Measurements from ENCODE around the gene DPP3. TPM values are rescaled to one million over a fixed set of nuclear protein-coding genes. Genes with fewer than 3 reads are reported as not detected.

The DPP3 gene
- total RNA-seq, 1 donor = 35.8 TPM

DNA sequence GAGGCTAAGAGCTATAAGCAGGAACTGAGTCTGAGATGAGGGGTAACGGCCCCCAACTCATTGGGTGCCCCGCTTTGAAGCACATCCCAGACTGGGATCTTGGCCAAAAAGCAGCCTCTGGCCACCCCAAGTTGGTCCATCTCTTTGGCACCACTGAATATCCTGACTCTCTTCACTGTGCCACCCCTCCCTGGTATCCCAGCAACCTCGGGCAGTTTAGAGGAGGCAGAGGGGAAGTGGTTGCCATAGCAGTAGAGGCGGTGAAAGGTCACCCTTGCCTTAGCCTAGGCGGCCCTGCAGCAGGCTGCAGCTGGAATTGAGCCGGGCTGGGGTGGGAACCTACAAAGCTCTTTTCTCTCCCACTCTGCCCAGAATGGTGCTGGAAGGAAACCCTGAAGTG is 12.5 kb upstream of the DPP3 start:
- H3K36me3 ChIP-seq (ENCODE audit: insufficient read depth, low read length) = no peaks in the 10 kb centered on the region
- H3K27me3 ChIP-seq (ENCODE audit: insufficient read depth, low read length) = no peaks in the 10 kb centered on the region
- no peaks in the 10 kb centered on the region for H4K20me1 ChIP-seq (ENCODE audit: insufficient read depth, low read length)
- no peak overlapping the region for H2AFZ ChIP-seq (ENCODE audit: low read length)
- TF ChIP-seq, protein P1, sequence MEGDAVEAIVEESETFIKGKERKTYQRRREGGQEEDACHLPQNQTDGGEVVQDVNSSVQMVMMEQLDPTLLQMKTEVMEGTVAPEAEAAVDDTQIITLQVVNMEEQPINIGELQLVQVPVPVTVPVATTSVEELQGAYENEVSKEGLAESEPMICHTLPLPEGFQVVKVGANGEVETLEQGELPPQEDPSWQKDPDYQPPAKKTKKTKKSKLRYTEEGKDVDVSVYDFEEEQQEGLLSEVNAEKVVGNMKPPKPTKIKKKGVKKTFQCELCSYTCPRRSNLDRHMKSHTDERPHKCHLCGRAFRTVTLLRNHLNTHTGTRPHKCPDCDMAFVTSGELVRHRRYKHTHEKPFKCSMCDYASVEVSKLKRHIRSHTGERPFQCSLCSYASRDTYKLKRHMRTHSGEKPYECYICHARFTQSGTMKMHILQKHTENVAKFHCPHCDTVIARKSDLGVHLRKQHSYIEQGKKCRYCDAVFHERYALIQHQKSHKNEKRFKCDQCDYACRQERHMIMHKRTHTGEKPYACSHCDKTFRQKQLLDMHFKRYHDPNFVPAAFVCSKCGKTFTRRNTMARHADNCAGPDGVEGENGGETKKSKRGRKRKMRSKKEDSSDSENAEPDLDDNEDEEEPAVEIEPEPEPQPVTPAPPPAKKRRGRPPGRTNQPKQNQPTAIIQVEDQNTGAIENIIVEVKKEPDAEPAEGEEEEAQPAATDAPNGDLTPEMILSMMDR (IDR thresholded peaks at IDR 0.05; ENCODE audit: extremely low read depth, low read depth, low read length) = no peak
- no peak overlapping the region for H3K27ac ChIP-seq (ENCODE audit: low read depth, low read length)
- H3K9me3 ChIP-seq (ENCODE audit: low read depth, low read length) = no peaks in the 10 kb centered on the region
- DNase-seq (ENCODE audit: insufficient read length, low spot score, missing footprints) = peak; percentile 80
- H3K4me2 ChIP-seq (ENCODE audit: insufficient read depth, low read length) = peak overlapping the region; percentile 94
- H3K4me3 ChIP-seq (ENCODE audit: insufficient read depth, low read length) = peak overlapping the region; percentile 82
- H3K4me1 ChIP-seq (ENCODE audit: insufficient read depth, low read length) = peaks cover 6% of the 10 kb centered on the region
- H3K79me2 ChIP-seq (ENCODE audit: insufficient read depth, low read length) = peaks cover 6% of the 10 kb centered on the region

DNA sequence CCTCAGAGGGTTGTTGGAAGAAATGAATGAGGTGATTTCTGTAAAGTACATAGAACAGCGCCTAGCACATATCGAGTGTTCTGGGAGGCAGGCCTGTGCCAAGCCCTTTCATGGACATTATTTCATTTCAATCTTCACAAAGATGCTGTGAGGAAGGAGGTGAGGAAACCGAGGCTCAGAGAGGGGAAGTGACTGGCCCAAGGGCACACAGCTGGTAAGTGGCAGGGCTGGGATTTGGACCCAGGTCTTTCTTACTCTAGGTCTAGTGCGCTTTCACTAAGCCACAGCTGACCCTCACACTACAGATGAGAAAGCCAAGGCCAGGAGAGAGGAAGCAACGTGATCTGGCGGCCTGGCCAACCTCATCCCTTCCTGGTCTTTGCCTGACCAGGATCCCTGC is 11.5 kb upstream of the DPP3 start:
- Histone ChIP-seq H3K4me2 (ENCODE audit: insufficient read depth, low read length) (no peak overlapping the region), H3K4me3 (ENCODE audit: insufficient read depth, low read length) (no peak overlapping the region), H3K36me3 (ENCODE audit: insufficient read depth, low read length) (peaks cover 9% of the 10 kb centered on the region), H3K9me3 (ENCODE audit: low read depth, low read length) (no peaks in the 10 kb centered on the region), H2AFZ (ENCODE audit: low read length) (no peak overlapping the region), H3K4me1 (ENCODE audit: insufficient read depth, low read length) (peaks cover 6% of the 10 kb centered on the region), H3K79me2 (ENCODE audit: insufficient read depth, low read length) (peaks cover 6% of the 10 kb centered on the region), H3K27ac (ENCODE audit: low read depth, low read length) (no peak overlapping the region), H3K27me3 (ENCODE audit: insufficient read depth, low read length) (no peaks in the 10 kb centered on the region), H4K20me1 (ENCODE audit: insufficient read depth, low read length) (no peaks in the 10 kb centered on the region)
- no peak for DNase-seq (ENCODE audit: insufficient read length, low spot score, missing footprints)
- TF ChIP-seq, protein P1 (IDR thresholded peaks at IDR 0.05; ENCODE audit: extremely low read depth, low read depth, low read length) = no peak

DNA sequence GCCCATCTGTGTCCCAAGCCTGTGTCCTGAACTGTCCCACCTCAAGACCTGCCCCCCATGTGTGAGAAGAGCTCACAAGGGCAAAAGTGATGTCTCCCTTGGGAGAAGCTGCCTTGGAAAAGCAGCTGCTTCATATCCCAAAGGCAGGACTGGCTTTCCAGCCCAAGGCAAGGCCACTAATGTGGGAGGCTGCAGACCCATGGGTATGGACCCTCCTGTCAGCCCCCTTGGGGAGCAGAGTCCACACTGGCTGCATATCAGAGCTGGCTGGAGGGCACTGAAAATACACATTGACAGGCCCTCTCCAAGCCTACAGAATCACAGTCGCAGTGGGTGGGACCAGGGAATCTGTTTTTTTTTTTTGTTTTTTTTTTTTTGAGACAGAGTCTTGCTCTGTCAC is 10.8 kb upstream of the DPP3 start:
- H3K4me3 ChIP-seq (ENCODE audit: insufficient read depth, low read length) = no peak overlapping the region
- TF ChIP-seq, protein P1 (IDR thresholded peaks at IDR 0.05; ENCODE audit: extremely low read depth, low read depth, low read length) = no peak
- DNase-seq (ENCODE audit: insufficient read length, low spot score, missing footprints) = no peak
- no peak overlapping the region for H3K4me2 ChIP-seq (ENCODE audit: insufficient read depth, low read length)
- peaks cover 6% of the 10 kb centered on the region for H3K79me2 ChIP-seq (ENCODE audit: insufficient read depth, low read length)
- no peak overlapping the region for H2AFZ ChIP-seq (ENCODE audit: low read length)
- no peaks in the 10 kb centered on the region for H4K20me1 ChIP-seq (ENCODE audit: insufficient read depth, low read length)
- no peaks in the 10 kb centered on the region for H3K27me3 ChIP-seq (ENCODE audit: insufficient read depth, low read length)
- H3K9me3 ChIP-seq (ENCODE audit: low read depth, low read length) = no peaks in the 10 kb centered on the region
- H3K36me3 ChIP-seq (ENCODE audit: insufficient read depth, low read length) = peaks cover 15% of the 10 kb centered on the region
- H3K4me1 ChIP-seq (ENCODE audit: insufficient read depth, low read length) = peaks cover 6% of the 10 kb centered on the region
- no peak overlapping the region for H3K27ac ChIP-seq (ENCODE audit: low read depth, low read length)

DNA sequence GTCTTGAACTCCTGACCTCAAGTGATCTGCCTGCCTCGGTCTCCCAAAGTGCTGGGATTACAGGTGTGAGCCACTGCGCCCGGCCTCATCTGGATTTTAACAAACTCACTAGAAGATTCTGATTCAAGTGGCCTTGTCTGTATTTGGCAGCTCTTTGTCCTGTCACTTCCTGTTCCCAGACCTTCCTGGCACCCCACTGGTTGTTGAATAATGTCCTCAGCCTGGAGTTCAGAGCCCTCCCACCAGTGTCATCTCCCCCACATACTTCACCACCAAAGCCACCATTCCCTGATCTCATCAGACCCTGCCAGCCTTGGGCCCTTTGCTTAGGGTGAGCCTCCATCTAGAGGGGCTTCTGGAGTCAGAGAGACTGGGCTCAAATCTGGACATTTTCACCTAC is 10.2 kb upstream of the DPP3 start:
- Histone ChIP-seq H3K4me1 (ENCODE audit: insufficient read depth, low read length) (peaks cover 6% of the 10 kb centered on the region), H3K27me3 (ENCODE audit: insufficient read depth, low read length) (no peaks in the 10 kb centered on the region), H3K79me2 (ENCODE audit: insufficient read depth, low read length) (peaks cover 6% of the 10 kb centered on the region), H3K9me3 (ENCODE audit: low read depth, low read length) (no peaks in the 10 kb centered on the region), H2AFZ (ENCODE audit: low read length) (no peak overlapping the region), H3K4me3 (ENCODE audit: insufficient read depth, low read length) (no peak overlapping the region), H3K27ac (ENCODE audit: low read depth, low read length) (no peak overlapping the region), H3K36me3 (ENCODE audit: insufficient read depth, low read length) (peaks cover 15% of the 10 kb centered on the region), H4K20me1 (ENCODE audit: insufficient read depth, low read length) (peaks cover under 1% of the 10 kb centered on the region), H3K4me2 (ENCODE audit: insufficient read depth, low read length) (no peak overlapping the region)
- TF ChIP-seq, protein P1 (IDR thresholded peaks at IDR 0.05; ENCODE audit: extremely low read depth, low read depth, low read length) = no peak
- DNase-seq (ENCODE audit: insufficient read length, low spot score, missing footprints) = peak; percentile 81
